ENCODE results near the gene PTPRE. TPM values are rescaled to one million over a fixed set of nuclear protein-coding genes. Genes with fewer than 3 reads are reported as not detected.

PTPRE gene
- total and polyA plus RNA-seq, 2 experiments from 2014 or later: 4.2 to 8.8 TPM

DNA sequence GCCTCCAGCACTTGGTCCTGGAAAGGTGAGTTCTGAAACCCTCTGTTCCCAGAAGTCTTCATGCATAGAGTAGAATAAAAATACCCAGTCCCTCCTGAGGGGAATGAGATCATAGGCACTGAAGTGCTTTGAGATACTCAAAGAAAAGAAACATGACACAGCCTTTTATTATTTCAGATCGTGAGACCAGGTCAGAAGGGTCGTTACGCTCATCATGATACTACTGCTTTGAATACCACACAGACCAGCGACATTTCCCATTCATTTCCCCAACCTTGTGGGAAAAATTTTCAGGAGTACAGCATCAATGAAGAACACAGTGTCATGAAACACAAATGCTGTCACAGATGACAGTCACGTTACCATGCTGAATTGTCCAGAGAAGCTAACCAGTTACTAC, 29.2 kb upstream of the PTPRE start:
- no peaks in the 10 kb centered on the region for H3K36me3 ChIP-seq
- no peak for DNase-seq (ENCODE audit: low read depth in 1 of 2, low spot score in 1 of 2)
- no peak overlapping the region for H3K4me3 ChIP-seq
- H3K9me3 ChIP-seq (ENCODE audit: low read depth): no peaks in the 10 kb centered on the region
- H3K27ac ChIP-seq: no peak overlapping the region
- H3K4me1 ChIP-seq (ENCODE audit: low read depth): no peaks in the 10 kb centered on the region
- no peak for TF ChIP-seq CTCF (IDR thresholded peaks at IDR 0.05; ENCODE audit: low read depth, low read length)
- H3K27me3 ChIP-seq: peaks cover 3% of the 10 kb centered on the region

DNA sequence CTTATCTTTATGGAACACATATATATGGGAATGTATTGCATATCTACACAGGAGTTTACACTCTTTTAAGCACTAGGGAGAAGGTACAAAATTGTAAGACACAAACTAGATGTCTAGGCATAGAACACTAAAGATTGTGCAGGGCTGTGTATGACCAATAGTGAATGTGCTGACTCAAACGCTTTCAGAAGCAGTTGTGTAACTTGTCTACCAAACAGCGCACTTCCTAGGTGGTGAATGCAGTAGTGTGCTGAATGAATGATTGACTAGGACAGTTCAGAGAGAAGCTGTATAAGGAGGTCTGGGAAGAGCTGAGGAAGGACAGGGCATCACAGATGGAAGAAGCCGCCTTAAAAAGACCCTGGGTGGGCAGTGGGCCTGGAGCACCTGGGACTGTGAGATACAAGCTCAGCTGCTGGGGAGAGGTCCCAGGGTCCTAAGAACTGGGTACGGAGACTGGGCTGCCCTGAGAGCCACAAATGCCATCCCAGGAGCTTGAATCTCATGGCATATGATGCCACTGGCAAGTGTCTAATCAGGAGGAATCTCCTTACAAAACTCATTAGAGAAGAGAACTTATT, 28.3 kb upstream of the PTPRE start:
- no peak for TF ChIP-seq CTCF (IDR thresholded peaks at IDR 0.05; ENCODE audit: low read depth, low read length)
- Histone ChIP-seq H3K27ac (no peak overlapping the region), H3K36me3 (no peaks in the 10 kb centered on the region), H3K9me3 (ENCODE audit: low read depth) (no peaks in the 10 kb centered on the region), H3K4me1 (ENCODE audit: low read depth) (no peaks in the 10 kb centered on the region), H3K4me3 (no peak overlapping the region), H3K27me3 (peaks cover 3% of the 10 kb centered on the region)
- DNase-seq (ENCODE audit: low read depth in 1 of 2, low spot score in 1 of 2): no peak

GRCh38 chr10:127880557-127880956, 26.3 kb upstream of the PTPRE start:
- H3K9me3 ChIP-seq (ENCODE audit: low read depth): no peaks in the 10 kb centered on the region
- DNase-seq (ENCODE audit: low read depth in 1 of 2, low spot score in 1 of 2): no peak
- no peak for TF ChIP-seq CTCF (IDR thresholded peaks at IDR 0.05; ENCODE audit: low read depth, low read length)
- H3K27me3 ChIP-seq: peaks cover 3% of the 10 kb centered on the region
- H3K27ac ChIP-seq: no peak overlapping the region
- H3K4me1 ChIP-seq (ENCODE audit: low read depth): no peaks in the 10 kb centered on the region
- H3K36me3 ChIP-seq: no peaks in the 10 kb centered on the region
- H3K4me3 ChIP-seq: no peak overlapping the region

DNA sequence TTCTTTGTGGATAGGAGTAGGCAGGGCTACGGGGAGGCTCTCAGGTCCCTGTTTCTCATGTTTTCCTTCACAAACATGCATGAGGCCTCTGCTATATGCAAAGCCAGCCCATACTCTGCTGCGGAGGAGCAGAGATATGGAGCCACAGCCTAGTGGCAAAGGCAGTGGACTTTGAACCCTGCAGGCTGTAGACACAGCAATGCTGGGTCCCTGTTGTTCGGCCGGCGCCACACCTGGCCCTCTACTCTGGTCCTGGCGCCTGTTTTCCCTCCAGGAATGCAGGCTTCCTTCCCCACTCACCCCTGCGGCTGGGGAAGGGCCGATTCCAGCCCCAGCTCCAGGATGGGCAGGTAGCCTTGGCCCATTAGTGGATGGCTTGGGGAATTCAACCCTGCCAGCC, 25.6 kb upstream of the PTPRE start:
- Histone ChIP-seq H3K27me3 (peaks cover 3% of the 10 kb centered on the region), H3K27ac (no peak overlapping the region), H3K36me3 (no peaks in the 10 kb centered on the region), H3K9me3 (ENCODE audit: low read depth) (no peaks in the 10 kb centered on the region), H3K4me3 (no peak overlapping the region), H3K4me1 (ENCODE audit: low read depth) (no peaks in the 10 kb centered on the region)
- no peak for TF ChIP-seq CTCF (IDR thresholded peaks at IDR 0.05; ENCODE audit: low read depth, low read length)
- no peak for DNase-seq (ENCODE audit: low read depth in 1 of 2, low spot score in 1 of 2)

GRCh38 chr10:127882391-127882790, 24.5 kb upstream of the PTPRE start:
- DNase-seq (ENCODE audit: low read depth in 1 of 2, low spot score in 1 of 2): no peak
- Histone ChIP-seq H3K9me3 (ENCODE audit: low read depth) (no peaks in the 10 kb centered on the region), H3K27me3 (peaks cover 3% of the 10 kb centered on the region), H3K4me1 (ENCODE audit: low read depth) (no peaks in the 10 kb centered on the region), H3K4me3 (no peak overlapping the region), H3K36me3 (no peaks in the 10 kb centered on the region), H3K27ac (no peak overlapping the region)
- no peak for TF ChIP-seq CTCF (IDR thresholded peaks at IDR 0.05; ENCODE audit: low read depth, low read length)

All from cardiac muscle cell (in vitro differentiated cells and primary cell).